GM21526 (cell line): ENCODE measurements around the gene PPP6R2.
"Not testable (repeated sequence)": the region's sequence is repeated elsewhere in the genome, so short reads cannot be mapped to it uniquely, and the experiment has no call there.

Experiments used
- ATAC-seq: cut with Tn5 transposase; IDR thresholded peaks from one replicate; pipeline ENCODE4 v1.9.1; 2021; ENCODE audit warnings: moderate library complexity; ENCODE audit not compliant: unreplicated experiment, low FRiP score

PPP6R2 gene

DNA sequence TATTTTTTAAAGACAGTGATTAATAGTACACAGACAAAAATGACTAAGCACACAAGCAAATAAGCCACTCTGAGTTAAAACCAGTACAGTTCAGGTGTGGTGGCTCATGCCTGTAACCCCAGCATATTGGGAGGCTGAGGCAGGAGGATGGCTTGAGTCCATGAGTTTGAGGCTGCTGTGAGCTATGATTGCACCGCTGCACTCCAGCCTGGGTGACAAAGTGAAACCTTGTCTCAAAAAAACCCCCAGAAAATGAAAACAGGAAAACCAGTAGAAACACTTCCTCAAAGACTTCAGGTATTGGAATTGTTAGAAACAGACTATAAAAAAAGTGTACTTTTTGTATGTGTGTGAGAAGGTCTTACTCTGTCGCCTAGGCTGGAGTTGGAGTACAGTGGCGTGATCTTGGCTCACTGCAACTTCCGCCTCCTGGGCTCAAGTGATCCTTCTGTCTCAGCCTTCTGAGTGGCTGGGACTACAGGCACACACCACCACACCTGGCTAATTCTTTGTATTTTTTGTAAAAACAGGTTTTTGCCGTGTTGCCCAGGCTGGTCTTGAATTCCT, 33.0 kb downstream of the PPP6R2 start:
- ATAC-seq = no peak

DNA sequence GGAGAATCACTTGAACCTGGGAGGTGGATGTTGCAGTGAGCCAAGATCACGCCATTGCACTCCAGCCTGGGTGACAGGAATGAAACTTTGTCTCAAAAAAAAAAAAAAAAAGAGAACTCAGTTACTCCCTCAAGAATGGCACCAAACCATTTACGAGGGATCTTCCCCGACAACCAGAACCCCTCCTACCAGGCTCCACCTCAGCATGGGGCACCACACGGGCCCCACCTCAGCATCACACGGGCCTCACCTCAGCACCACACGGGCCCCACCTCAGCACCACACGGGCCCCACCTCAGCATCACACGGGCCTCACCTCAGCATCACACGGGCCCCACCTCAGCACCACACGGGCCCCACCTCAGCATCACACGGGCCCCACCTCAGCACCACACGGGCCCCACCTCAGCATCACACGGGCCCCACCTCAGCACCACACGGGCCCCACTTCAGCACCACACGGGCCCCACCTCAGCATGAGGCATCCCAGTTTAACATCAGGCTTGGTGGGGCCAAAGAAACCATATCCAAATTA, 38.0 kb downstream of the PPP6R2 start:
- ATAC-seq = not testable (repeated sequence)

DNA sequence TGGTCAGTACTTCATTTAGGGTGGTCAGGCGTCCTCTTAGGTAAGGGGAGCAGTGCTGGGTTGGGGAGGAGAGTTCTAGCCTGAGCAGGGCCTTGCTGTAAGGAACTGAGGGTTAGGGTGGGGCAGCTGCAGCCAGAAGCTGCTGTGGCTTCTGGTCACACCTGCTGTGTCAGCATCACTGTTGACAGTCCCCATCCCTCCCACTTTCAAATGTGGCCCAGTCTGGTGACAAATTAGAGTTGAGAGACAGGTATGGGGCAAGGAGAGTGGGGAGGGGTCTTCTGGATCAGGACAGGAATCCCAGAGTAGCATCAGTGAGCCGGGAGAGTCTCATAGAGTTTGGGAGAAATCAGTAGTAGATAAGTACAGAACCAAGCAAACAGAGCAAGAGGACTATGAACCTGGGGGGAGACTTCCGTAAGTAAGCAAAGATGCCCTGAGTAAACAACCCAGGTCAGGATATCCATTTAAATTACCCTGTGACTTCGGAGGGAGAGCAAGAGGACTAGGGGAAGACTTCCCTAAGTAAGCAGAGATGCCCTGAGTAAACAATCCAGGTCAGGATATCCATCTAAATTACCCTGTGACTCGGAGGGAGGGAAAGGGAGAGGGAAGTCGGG, 53.7 kb downstream of the PPP6R2 start:
- ATAC-seq = no peak

DNA sequence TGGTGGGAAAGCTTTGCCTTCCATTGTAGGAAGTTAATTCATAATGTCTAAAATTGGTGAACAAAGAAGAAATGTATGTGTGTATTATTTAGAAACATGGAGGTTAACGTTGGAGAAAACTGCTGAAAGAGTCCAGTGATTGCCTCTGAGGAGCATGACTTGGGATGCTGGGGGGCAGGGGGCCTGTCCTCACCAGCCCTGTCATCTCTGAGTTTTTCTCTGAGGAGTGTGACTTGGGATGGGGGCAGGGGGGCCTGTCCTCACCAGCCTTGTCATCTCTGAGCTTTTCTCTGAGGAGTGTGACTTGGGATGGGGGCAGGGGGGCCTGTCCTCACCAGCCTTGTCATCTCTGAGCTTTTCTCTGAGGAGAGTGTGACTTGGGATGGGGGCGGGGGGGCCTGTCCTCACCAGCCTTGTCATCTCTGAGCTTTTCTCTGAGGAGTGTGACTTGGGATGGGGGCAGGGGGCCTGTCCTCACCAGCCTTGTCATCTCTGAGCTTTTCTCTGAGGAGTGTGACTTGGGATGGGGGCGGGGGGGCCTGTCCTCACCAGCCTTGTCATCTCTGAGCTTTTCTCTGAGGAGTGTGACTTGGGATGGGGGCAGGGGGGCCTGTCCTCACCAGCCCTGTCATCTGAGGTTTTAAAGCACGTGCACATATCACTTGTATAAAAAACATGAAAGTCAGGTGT, 54.4 kb downstream of the PPP6R2 start:
- ATAC-seq = not testable (repeated sequence)

DNA sequence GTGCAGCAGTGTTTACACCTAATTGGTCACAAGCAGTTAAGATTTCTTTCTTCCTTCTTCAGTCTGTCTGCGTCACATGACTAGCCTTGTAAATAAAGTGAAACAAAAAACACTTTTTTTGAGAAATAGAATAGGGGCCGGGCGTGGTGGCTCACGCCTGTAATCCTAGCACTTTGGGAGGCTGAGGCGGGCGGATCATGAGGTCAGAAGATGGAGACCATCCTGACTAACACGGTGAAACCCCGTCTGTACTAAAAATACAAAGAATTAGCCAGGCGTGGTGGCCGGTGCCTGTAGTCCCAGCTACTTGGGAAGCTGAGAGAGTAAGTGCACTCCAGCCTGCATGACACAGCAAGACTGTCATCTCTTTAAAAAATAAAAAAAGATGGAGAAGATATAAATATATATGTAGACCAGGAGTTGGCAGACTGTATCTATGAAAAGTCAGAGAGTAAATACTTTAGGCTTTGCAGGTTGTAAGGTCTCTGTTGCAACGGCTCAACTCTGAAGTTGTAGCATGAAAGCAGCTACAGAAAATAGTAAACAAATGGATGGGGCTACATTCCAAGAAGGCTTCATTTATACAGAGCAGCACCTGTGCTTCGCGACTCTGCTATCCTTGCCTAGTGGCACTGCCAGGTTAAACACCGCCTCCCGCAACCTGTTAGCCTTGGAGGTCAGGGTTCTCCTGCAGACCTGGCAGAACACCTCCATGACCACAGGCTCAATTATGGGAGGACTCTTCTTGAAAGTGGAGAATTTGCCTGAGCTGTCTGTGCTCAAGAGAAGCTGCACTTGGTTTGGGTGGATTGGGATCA, 55.9 kb downstream of the PPP6R2 start:
- ATAC-seq = no peak

DNA sequence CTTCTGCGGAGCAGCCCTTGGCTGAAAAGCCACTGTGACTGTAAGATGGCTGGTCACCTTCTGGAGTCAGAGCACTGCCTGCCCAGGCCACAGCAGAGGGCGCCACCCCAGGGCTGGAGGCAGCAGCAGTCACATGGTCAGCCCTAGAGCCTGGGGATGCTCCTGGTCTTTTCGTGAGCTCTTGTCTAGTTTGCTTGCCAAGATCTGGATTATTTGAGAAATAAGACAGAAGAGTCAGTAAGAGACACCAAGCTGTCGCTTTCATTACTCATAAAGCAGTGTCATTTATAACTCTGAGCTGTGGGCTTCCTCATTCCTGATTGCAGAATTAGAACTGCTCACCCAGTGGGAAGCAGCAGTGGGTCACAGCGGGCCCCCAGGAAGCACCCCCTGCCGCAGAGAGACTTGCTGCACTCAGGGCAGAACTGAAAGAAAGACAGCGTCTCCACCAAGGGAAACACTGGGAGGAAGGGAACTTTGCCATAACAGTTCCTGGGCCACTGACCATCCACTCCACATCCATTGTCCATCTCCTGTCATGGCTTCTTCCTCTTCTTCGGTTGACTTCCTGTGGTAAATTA, 56.7 kb downstream of the PPP6R2 start:
- ATAC-seq = no peak

DNA sequence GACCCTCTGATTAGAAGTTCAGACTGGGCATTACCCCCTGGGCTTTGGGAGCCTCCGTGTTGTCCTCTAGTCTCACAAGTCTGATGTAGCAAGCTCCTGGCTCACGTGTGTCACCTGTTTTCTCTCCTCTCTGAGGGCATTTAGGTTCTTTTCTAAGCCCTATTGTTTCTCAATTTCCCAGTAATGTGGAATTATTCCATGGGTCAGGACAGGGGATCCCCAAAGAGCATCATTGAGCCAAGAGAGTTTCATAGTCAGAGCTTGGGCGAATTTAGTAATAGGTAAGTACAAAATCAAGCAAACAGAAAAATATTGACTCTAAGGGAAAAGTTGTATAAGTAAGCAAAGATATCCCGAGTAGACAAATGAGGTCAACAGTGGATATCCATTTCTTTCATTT, 57.3 kb downstream of the PPP6R2 start:
- ATAC-seq = no peak

DNA sequence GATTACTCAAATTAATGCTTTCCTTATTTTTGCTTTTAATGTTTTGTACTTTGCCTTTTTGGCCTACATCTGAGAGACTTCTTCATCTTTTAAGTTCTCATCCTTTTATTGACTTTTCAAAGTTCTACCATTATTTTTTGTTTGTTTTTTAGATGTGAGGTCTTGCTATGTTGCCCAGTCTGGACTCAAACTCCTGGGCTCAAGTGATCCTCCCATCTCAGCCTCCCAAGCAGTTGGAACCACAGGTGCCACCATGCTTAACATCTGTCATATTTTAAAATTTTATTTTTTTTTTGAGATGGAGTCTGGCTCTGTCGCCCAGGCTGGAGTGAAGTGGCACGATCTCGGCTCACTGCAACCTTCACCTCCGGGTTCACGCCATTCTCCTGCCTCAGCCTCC, 57.8 kb downstream of the PPP6R2 start:
- ATAC-seq = no peak

DNA sequence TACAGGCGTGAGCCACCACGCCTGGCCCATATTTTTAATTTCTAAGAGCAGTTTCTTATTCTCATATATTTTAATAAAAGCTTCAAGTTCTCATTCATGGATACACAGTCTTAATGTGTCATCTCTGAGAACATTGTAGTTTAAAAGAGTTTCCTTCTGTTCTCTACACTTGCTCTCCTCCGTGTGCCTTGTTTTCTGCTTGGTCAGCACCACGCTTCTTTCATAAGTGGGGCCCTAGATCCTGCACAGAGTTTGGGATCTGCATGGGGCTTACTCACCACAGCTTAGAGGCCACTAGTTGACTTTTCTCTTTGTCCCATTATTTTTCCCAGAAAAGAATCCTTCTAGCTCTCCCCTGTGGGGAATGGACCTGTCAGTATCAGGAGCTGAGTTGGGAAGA, 58.8 kb downstream of the PPP6R2 start:
- ATAC-seq = no peak

DNA sequence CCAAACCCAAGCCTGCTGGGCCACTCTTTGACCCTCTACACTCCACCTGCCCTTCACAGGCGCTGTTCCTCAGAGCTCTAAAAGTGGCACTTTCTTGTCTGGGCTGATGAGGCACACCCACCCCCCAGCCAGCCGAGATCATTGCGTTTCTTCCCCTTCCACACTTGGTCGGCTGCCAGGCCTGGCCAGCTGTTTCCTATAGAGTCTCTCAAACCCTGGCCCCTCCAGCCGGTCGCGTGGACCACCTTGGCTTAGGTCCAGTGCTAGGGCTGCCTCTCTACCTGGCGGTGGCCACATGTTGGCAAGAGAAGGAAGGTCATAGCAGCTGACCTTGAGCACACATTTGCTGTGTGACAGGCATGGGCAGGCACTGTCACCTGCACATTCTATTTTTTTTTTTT, 60.6 kb downstream of the PPP6R2 start:
- ATAC-seq = no peak

DNA sequence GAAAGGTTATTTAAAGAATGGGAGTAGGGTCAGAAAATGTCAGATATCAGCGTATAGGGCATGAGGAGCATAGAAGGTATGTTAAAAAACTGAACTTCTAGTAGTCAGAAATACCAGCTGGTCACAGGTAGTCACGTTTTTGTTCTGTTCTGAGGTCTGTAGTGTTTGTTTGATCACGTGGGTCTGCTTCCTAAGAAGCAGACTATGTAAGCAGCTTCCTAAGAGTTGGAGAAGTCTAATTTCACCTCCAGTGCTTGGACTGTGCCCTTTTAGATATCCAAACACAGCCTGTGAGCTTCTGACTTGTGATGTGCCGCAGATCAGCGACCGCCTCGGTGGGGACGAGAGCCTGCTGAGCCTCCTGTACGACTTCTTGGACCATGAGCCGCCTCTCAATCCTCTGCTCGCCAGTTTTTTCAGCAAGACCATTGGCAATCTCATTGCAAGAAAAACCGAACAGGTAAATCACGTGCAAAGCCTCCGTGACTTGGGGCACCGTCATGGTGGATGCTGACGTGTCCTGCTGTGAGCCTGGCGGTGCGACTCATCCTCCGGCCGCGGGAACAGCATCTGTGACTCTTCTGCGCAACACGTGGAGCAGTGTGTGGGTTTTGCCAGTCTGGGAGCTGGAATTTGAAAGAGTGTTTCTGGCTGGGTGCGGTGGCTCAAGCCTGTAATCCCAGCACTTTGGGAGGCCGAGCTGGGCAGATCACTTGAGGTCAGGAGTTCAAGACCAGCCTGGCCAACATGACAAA, 63.5 kb downstream of the PPP6R2 start:
- no peak for ATAC-seq

DNA sequence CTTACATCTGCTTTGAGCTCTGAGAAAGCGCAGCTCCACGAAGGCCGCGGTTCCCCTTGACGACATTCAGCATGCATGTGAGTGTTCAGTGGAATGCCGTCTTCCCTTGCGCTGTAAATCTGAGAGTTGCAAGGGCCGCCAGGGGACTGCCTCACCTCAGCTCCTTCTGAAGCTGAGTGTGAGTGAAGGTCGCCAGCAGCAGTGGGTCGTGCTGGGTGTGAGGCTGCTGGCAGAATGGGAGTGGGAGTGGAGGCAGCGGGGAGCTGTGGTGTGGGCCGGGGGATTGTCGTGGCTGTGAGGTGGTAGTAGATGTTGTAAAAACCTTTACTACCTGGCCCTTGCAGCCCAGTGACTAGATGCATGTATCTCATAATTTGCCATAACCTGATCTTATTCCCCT, 65.2 kb downstream of the PPP6R2 start:
- ATAC-seq = no peak

DNA sequence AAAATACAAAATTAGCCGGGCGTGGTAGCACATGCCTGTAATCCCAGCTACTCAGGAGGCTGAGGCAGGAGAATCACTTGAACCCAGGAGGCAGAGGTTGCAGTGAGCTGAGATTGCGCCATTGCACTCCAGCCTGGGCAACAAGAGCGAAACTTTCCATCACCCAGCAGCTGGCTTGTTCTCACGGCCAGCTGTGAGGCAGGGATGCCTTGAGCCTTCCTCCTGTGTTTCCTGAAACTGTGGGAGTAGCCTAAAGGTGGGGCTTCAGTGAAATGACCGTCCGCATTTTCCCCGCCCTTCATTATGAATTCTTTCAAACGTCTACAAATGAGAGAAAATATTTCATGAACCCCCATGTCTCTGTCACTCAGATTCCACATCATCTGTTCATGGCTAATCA, 65.8 kb downstream of the PPP6R2 start:
- not testable (repeated sequence) for ATAC-seq

DNA sequence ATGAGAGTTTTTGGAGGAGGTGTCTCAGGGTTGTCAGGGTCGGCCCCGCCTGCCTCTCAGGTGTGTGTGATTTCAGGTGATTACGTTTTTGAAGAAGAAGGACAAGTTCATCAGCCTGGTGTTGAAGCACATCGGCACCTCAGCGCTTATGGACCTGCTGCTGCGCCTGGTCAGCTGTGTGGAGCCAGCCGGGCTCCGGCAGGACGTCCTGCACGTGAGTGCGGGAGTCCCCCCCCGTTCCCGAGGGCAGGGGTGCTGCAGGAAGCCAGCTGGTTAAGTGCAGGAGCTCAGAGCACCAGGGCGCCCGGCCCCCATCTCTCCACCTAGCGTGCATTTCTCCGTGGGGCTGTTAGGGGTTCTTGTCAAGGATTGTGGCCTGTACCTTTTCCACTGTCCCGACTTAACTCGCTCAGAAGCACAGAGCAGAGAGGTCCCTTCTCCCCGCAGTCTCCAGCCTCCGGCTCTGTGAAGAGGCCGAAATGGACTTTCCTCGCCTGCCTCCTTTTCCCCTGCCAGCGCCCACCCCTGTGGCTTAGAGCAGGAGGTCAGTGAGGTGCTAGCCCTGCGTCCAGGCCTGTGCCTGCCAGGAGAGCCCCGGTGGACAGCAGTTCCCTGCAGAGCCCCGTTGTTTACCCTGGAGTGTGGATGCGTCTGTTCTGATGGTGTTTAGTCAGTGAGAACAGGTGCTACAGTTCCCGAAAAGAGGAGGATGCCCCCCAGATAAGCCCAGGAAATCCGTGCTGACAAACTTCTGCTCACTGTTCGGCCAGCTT, 71.5 kb downstream of the PPP6R2 start:
- no peak for ATAC-seq

DNA sequence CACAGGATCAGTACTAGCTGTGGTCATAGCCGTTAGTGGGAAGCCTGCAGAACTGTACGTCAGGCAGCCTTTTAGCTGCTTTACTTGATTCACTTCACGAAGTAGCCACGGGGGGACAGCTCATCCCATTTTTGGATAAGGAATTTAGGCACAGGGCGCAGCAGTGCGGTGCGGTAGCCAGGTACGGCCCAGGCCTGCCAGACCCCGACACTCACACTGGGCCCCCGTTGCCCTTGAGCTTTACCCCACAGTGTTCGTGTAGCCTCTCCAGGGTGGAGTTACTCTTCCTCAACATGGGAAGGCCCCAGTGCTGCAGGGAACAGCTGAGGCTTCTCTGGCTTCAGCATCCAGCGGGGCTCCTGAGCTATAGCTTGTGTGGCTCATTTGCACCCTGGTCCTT, 72.3 kb downstream of the PPP6R2 start:
- no peak for ATAC-seq

DNA sequence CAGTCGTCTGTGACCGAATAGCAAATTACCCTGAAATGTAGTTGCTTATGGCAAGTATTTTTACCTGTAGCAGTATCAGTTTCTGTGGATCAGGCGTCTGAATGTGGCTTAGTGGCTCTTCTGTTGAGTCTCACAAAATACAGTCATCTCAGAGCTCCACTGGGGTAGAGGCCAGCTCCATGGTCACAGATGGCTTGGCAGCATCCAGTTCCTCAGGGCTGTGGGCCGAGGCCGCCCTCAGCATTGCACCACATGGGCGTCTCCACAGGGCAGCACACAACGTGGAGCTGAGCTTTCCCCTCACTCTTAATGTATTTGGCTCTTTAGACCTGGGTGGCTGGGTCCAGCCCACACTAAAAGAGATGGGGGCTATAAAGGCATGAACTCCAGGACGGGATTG, 73.9 kb downstream of the PPP6R2 start:
- no peak for ATAC-seq

DNA sequence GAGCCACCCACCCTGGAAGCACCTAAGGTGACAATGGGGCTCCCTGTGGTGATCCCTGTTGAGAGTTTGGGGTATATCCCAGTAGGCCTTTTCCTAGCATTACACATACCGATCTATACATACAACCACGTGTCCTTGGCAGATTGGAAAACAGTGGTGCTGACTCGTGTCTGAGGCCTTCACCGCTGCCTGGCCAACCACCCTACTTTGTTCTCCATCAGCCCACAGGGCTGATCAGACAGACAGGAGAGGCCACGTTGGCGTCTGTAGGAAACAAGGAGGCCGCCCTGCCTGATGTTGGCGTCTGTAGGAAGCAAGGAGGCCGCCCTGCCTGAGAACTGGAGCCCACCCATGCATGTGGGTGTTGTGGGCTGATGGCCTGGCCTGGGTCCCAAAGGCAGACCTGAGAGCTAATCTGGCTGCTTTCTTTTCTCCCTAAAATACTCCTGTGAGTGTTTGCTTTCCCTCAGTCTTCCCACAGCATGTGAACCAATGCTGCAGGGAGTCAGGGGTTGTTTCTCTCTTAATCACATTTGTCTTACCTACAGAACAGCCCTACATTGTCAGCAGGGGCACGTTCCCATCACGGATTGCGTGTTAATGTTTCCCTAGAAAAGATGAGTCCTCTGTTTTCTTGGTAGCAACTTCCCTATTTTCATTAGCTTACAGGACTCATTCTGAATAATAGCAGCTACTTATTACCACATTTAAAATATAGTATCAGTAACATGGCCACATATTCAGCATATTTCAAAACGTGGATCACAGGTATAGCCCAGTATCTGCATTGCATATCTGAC, 74.5 kb downstream of the PPP6R2 start:
- no peak for ATAC-seq

DNA sequence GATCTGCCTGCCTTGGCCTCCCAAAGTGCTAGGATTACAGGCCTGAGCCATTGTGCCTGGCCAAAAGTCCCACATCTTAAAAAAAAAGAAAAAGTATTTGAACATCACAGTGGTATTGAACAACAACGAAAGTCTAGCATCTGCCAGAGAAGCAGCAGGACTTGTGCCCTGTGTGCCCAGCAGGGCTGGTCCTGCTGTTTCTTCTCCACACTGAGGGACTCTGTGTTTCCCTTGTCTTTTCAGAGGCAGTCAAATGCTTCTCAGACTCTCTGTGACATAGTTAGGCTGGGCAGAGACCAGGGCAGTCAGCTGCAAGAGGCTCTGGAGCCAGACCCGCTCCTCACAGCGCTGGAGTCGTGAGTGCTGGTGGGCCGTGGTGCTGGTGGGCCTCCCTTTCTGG, 75.5 kb downstream of the PPP6R2 start:
- no peak for ATAC-seq

DNA sequence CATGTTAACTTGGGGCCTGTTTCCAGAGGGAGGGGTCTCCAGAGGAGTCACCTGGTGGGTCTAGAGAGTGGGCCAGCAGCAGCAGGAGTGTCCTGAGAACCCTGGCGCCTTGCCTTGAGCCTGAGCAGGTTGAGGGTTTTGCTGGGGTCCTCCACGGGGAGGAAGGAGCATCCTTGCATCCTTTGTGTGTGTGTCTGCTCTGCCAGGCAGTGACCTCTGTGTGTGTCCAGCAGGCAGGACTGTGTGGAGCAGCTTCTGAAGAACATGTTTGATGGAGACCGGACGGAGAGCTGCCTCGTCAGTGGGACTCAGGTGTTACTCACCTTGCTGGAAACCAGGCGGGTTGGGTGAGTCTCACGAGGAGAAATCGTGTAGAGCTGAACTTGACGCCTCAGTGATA, 76.0 kb downstream of the PPP6R2 start:
- ATAC-seq = no peak
